Measurements from ENCODE around the gene CBFA2T2. TPM values are rescaled to one million over a fixed set of nuclear protein-coding genes. Genes with fewer than 3 reads are reported as not detected.

The CBFA2T2 gene
- total and polyA plus RNA-seq, 2 donors (not counting 1 experiment from before 2014, with no cell fraction given), result 26.9 to 30.0 TPM

DNA sequence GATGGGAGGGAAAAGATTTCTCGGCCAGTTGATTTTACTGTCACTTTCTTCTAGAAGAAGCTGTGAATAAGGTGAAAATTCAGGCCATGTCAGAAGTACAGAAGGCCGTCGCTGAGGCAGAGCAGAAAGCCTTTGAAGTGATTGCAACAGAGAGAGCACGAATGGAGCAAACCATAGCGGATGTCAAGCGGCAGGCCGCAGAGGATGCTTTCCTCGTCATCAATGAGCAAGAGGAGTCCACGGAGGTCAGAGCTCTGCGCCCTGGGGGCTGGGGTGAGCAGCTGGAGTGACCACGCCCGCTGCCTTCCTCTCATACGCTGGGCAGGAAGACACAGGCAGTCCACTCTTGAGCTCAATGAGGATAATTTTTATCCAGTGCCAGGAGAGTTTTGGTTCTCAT is 150.4 kb downstream of the CBFA2T2 start:
- H4K20me1 ChIP-seq (ENCODE audit: control insufficient read depth, insufficient read depth, low read length, poor library complexity, severe bottlenecking), result no peaks in the 10 kb centered on the region
- no peak for ATAC-seq (ENCODE audit: low read depth)
- no peak for DNase-seq
- ChIA-PET CTCF (no interaction called here), POLR2A (interaction anchor here (0.6 kb wide), 1 partner anchor 174 kb away, joined by 3 read pairs; no protein-coding TSS in a partner anchor)
- no peaks in the 10 kb centered on the region for H3K79me2 ChIP-seq (ENCODE audit: control insufficient read depth, insufficient read depth, low read length)
- no peak overlapping the region for H2AFZ ChIP-seq (ENCODE audit: insufficient read depth, low read depth, low read length, poor library complexity, severe bottlenecking)
- 97% methylated on average over 13 of the region's 13 CpGs for WGBS (ENCODE audit: insufficient coverage)
- no peak for TF ChIP-seq EZH2 (IDR thresholded peaks at IDR 0.05; ENCODE audit: borderline replicate concordance, insufficient read depth, low read depth, low read length, poor library complexity, severe bottlenecking)
- TF ChIP-seq, protein P1, sequence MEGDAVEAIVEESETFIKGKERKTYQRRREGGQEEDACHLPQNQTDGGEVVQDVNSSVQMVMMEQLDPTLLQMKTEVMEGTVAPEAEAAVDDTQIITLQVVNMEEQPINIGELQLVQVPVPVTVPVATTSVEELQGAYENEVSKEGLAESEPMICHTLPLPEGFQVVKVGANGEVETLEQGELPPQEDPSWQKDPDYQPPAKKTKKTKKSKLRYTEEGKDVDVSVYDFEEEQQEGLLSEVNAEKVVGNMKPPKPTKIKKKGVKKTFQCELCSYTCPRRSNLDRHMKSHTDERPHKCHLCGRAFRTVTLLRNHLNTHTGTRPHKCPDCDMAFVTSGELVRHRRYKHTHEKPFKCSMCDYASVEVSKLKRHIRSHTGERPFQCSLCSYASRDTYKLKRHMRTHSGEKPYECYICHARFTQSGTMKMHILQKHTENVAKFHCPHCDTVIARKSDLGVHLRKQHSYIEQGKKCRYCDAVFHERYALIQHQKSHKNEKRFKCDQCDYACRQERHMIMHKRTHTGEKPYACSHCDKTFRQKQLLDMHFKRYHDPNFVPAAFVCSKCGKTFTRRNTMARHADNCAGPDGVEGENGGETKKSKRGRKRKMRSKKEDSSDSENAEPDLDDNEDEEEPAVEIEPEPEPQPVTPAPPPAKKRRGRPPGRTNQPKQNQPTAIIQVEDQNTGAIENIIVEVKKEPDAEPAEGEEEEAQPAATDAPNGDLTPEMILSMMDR (IDR thresholded peaks at IDR 0.05), result no peak
- H3K9me3 ChIP-seq (ENCODE audit: control extremely low read depth in 1 of 3, control insufficient read depth in 2 of 3, insufficient read depth in 1 of 3, low read length in 2 of 3), result no peaks in the 10 kb centered on the region
- no peaks in the 10 kb centered on the region for H3K4me1 Mint-ChIP-seq
- H3K36me3 ChIP-seq (replicated peaks in 1 of 2; ENCODE audit: control extremely low read depth in 1 of 2, control insufficient read depth in 1 of 2, extremely low read depth in 1 of 2, insufficient read depth in 2 of 2, low read length in 1 of 2), result peaks cover 0 to 63% of the 10 kb centered on the region in 2 experiments
- H3K9me3 Mint-ChIP-seq (ENCODE audit: insufficient read depth), result no peaks in the 10 kb centered on the region
- H3K9ac ChIP-seq (ENCODE audit: low read length), result no peak overlapping the region
- H3K4me3 Mint-ChIP-seq, result no peak overlapping the region
- H3K4me3 ChIP-seq (ENCODE audit: control extremely low read depth in 1 of 5, extremely low read depth in 1 of 5, insufficient read depth in 1 of 5, low read depth in 2 of 5, low read length in 4 of 5), result no peak overlapping the region
- H3K4me2 ChIP-seq (replicated peaks; ENCODE audit: low read depth, low read length, poor library complexity, severe bottlenecking), result no peak overlapping the region
- intact Hi-C loops (cut with micrococcal nuclease), result no loop called here
- H3K27ac ChIP-seq (ENCODE audit: low read length in 2 of 2), result no peak overlapping the region
- no peaks in the 10 kb centered on the region for H3K4me1 ChIP-seq (ENCODE audit: control insufficient read depth in 2 of 2, insufficient read depth in 2 of 2, low read length in 2 of 2)
- H3K27me3 ChIP-seq (replicated peaks in 1 of 4; ENCODE audit: control extremely low read depth in 1 of 4, control insufficient read depth in 3 of 4, insufficient read depth in 4 of 4, low read length in 3 of 4), result no peaks in the 10 kb centered on the region
- H3K27me3 Mint-ChIP-seq, result no peaks in the 10 kb centered on the region
- no peak overlapping the region for H3K27ac Mint-ChIP-seq

DNA sequence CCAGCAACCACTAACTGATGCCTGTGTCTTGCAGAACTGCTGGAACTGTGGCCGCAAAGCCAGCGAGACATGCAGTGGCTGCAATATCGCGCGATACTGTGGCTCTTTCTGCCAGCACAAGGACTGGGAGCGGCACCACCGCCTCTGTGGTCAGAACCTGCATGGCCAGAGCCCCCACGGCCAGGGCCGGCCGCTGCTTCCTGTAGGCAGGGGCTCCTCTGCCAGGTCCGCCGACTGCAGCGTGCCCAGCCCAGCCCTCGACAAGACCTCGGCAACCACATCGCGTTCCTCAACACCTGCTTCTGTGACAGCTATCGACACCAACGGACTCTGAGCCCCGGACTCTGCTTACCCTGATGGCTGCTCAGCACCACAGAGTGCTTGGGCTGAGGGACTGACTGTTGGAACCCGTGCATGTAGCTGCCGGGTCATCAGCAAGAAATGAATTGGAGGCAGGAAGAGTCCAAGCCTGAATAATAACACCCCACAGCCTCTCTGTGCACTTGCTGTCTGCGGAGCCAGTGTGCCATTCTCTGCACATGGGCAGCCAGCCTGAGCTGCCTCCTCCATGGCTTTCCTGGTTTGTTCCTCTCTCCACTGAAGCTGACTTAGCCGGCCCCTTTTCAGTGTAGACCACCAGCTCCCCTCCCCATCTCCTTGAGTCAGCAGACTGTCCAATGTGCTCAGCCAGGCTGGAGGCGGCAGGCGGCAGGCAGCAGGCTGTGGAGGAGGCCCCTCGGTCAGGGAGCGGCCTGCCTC is 154.6 kb downstream of the CBFA2T2 start:
- Histone ChIP-seq H3K9me3 (ENCODE audit: control extremely low read depth in 1 of 3, control insufficient read depth in 2 of 3, insufficient read depth in 1 of 3, low read length in 2 of 3) (no peaks in the 10 kb centered on the region), H3K9ac (ENCODE audit: low read length) (no peak overlapping the region), H3K27ac (ENCODE audit: low read length in 2 of 2) (no peak overlapping the region), H3K4me1 (ENCODE audit: control insufficient read depth in 2 of 2, insufficient read depth in 2 of 2, low read length in 2 of 2) (no peaks in the 10 kb centered on the region), H3K4me2 (replicated peaks; ENCODE audit: low read depth, low read length, poor library complexity, severe bottlenecking) (no peak overlapping the region), H4K20me1 (ENCODE audit: control insufficient read depth, insufficient read depth, low read length, poor library complexity, severe bottlenecking) (no peaks in the 10 kb centered on the region), H3K79me2 (ENCODE audit: control insufficient read depth, insufficient read depth, low read length) (no peaks in the 10 kb centered on the region), H3K4me3 (ENCODE audit: control extremely low read depth in 1 of 5, extremely low read depth in 1 of 5, insufficient read depth in 1 of 5, low read depth in 2 of 5, low read length in 4 of 5) (no peak overlapping the region), H3K36me3 (replicated peaks in 1 of 2; ENCODE audit: control extremely low read depth in 1 of 2, control insufficient read depth in 1 of 2, extremely low read depth in 1 of 2, insufficient read depth in 2 of 2, low read length in 1 of 2) (peaks cover 0 to 48% of the 10 kb centered on the region in 2 experiments), H2AFZ (ENCODE audit: insufficient read depth, low read depth, low read length, poor library complexity, severe bottlenecking) (no peak overlapping the region), H3K27me3 (replicated peaks in 1 of 4; ENCODE audit: control extremely low read depth in 1 of 4, control insufficient read depth in 3 of 4, insufficient read depth in 4 of 4, low read length in 3 of 4) (no peaks in the 10 kb centered on the region)
- DNase-seq, result no peak
- Mint-ChIP-seq H3K4me3 (no peak overlapping the region), H3K27ac (no peak overlapping the region), H3K9me3 (ENCODE audit: insufficient read depth) (no peaks in the 10 kb centered on the region), H3K4me1 (peaks cover 4% of the 10 kb centered on the region), H3K27me3 (no peaks in the 10 kb centered on the region)
- no peak for ATAC-seq (ENCODE audit: low read depth)
- CTCF ChIA-PET, result interaction anchor here (0.7 to 1.2 kb wide), 2 partner anchors 23 to 187 kb away, joined by 4 read pairs; no protein-coding TSS in a partner anchor
- 98% methylated on average over 28 of the region's 28 CpGs for WGBS (ENCODE audit: insufficient coverage)
- POLR2A ChIA-PET, result no interaction called here
- TF ChIP-seq, protein P1 (IDR thresholded peaks at IDR 0.05), result no peak
- no peak for TF ChIP-seq EZH2 (IDR thresholded peaks at IDR 0.05; ENCODE audit: borderline replicate concordance, insufficient read depth, low read depth, low read length, poor library complexity, severe bottlenecking)
- intact Hi-C loops (cut with micrococcal nuclease), result no loop called here

Measured in B cell (primary cell).